ENCODE measurements around the gene ANKS6. TPM values are rescaled to one million over a fixed set of nuclear protein-coding genes. Genes with fewer than 3 reads are reported as not detected.

Gene ANKS6
- total and polyA plus RNA-seq, 2 of the 8 experiments (the other 6 are each of a cell fraction or from before 2014, with no cell fraction given), result 34.1 to 56.3 TPM

DNA sequence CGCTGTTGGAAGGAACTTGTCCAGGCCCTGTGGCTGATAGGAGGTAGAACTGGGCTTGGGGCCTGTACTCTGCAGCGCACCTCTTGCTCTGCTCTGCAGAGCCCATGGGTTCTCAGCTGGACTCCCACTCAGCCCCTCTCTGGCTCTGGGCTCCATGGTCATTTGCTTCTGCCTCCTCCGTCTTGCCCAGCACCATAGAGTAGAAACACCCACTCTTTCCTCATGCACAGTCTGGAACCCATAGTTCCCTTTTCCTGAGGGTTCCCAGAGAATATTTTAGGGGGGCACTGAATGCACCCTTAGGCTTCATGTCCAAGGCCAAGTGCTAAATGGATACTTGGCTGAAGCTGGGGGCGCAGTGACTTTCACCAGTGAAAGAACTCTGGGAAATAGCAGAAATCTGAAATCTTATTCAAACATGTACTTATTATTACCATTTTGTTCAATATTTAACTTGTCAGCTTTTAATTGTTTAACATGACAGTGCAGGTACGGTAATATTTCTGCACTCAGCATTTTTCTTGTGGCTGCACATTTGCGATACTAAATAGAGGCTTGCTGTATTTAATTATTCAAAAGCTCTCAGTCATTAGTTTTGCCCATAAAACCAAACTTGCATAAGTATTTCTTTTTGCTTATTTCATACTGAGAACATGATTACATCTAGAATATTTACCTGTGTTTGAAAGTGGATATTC is 42.7 kb upstream of the ANKS6 start (continued):
- TF ChIP-seq TAF1 (IDR thresholded peaks at IDR 0.05; ENCODE audit: low read depth, low read length) (no peak), JUND (IDR thresholded peaks at IDR 0.05; ENCODE audit: low read length) (no peak), YY1 (IDR thresholded peaks at IDR 0.05; ENCODE audit: low read depth, low read length) (no peak), JUN (IDR thresholded peaks at IDR 0.05; ENCODE audit: low read depth, low read length) (no peak), RAD21 (IDR thresholded peaks at IDR 0.05 in 1 of 2, conservative IDR thresholded peaks at IDR 0.05 in 1 of 2; ENCODE audit: low read depth in 2 of 2, low read length in 2 of 2) (no peak), RNF2 (IDR thresholded peaks at IDR 0.05; ENCODE audit: borderline replicate concordance, low read depth, low read length, missing control alignments, poor library complexity, severe bottlenecking) (no peak), FOSL1 (IDR thresholded peaks at IDR 0.05; ENCODE audit: insufficient read depth, low read depth, low read length) (no peak)

Data from H1 (cell line).